ENCODE measurements around the gene ZDHHC19. TPM values are rescaled to one million over a fixed set of nuclear protein-coding genes. Genes with fewer than 3 reads are reported as not detected.

ZDHHC19 gene
- total and polyA plus RNA-seq, 10 donors, result 0.79 to 44.6 (median 7.1) TPM

GRCh38 chr3:196198081-196198675 is 13.0 kb downstream of the ZDHHC19 start:
- no peak overlapping the region for H3K27ac ChIP-seq
- peak; percentile 67 for DNase-seq
- H3K36me3 ChIP-seq, result no peaks in the 10 kb centered on the region
- 83 to 94% (median 87%) methylated on average over 10 to 15 of the region's 15 CpGs for WGBS, 5 donors
- no peak overlapping the region for H3K4me3 ChIP-seq
- intact Hi-C loops (cut with DNase I; ENCODE audit: low total_unique reads), result no loop called here
- peaks cover 0 to 51% (median 26%) of the 10 kb centered on the region in 6 donors for H3K4me1 ChIP-seq
- no peaks in the 10 kb centered on the region for H3K9me3 ChIP-seq
- H3K27me3 ChIP-seq (replicated peaks in 1 of 7), result no peaks in the 10 kb centered on the region
- no peak for TF ChIP-seq CTCF (IDR thresholded peaks at IDR 0.05 in 8 of 11, conservative IDR thresholded peaks at IDR 0.05 in 3 of 11)
- TF ChIP-seq POLR2AphosphoS5 (IDR thresholded peaks at IDR 0.05), result no peak
- no peak for TF ChIP-seq POLR2A (IDR thresholded peaks at IDR 0.05)

- peaks cover 2 to 51% (median 27%) of the 10 kb centered on the region in 6 donors for H3K4me1 ChIP-seq
- DNase-seq, result peak; percentile 76
- no peak for TF ChIP-seq POLR2AphosphoS5 (IDR thresholded peaks at IDR 0.05)
- TF ChIP-seq POLR2A (IDR thresholded peaks at IDR 0.05), result no peak
- no peak for TF ChIP-seq CTCF (IDR thresholded peaks at IDR 0.05 in 8 of 11, conservative IDR thresholded peaks at IDR 0.05 in 3 of 11)
- H3K4me3 ChIP-seq, result no peak overlapping the region
- no peaks in the 10 kb centered on the region for H3K36me3 ChIP-seq
- intact Hi-C loops (cut with DNase I; ENCODE audit: low total_unique reads), result loop anchor here (2.0 kb wide), 1 partner anchor 125 kb away; no protein-coding TSS in a partner anchor
- no peak overlapping the region for H3K27ac ChIP-seq
- H3K9me3 ChIP-seq, result no peaks in the 10 kb centered on the region
- WGBS, 5 donors, result 87 to 92% (median 89%) methylated on average over 14 to 17 of the region's 17 CpGs
- H3K27me3 ChIP-seq (replicated peaks in 1 of 7), result no peaks in the 10 kb centered on the region
These were observed 13.7 kb downstream of the ZDHHC19 start for GRCh38 chr3:196197524-196197923.

GRCh38 chr3:196195664-196196265 is 15.4 kb downstream of the ZDHHC19 start:
- DNase-seq, result peak; percentile 72
- intact Hi-C loops (cut with DNase I; ENCODE audit: low total_unique reads), result loop anchor here (2.0 kb wide), 1 partner anchor 123 kb away; no protein-coding TSS in a partner anchor
- Histone ChIP-seq H3K36me3 (no peaks in the 10 kb centered on the region), H3K4me3 (no peak overlapping the region), H3K9me3 (no peaks in the 10 kb centered on the region), H3K27me3 (replicated peaks in 1 of 7) (no peaks in the 10 kb centered on the region), H3K4me1 (peaks cover 6 to 62% (median 39%) of the 10 kb centered on the region in 6 donors), H3K27ac (peak overlapping the region in 2 of 8 donors; percentile 42 to 93)
- 81 to 92% (median 88%) methylated on average over 10 to 14 of the region's 14 CpGs for WGBS, 5 donors
- TF ChIP-seq CTCF (IDR thresholded peaks at IDR 0.05 in 8 of 11, conservative IDR thresholded peaks at IDR 0.05 in 3 of 11) (no peak), POLR2A (IDR thresholded peaks at IDR 0.05) (no peak), POLR2AphosphoS5 (IDR thresholded peaks at IDR 0.05) (no peak)

- peak overlapping the region in 6 of 8 donors; percentile 88 to 93 (median 90) for H3K27ac ChIP-seq
- 74 to 88% (median 80%) methylated on average over 3 to 5 of the region's 5 CpGs for WGBS, 5 donors
- intact Hi-C loops (cut with DNase I; ENCODE audit: low total_unique reads), result no loop called here
These were observed 16.7 kb downstream of the ZDHHC19 start for GRCh38 chr3:196194542-196194915.

More at GRCh38 chr3:196194542-196194915, 16.7 kb downstream of the ZDHHC19 start:
- Histone ChIP-seq H3K27me3 (replicated peaks in 1 of 7) (no peaks in the 10 kb centered on the region), H3K36me3 (no peaks in the 10 kb centered on the region), H3K4me1 (peaks cover 6 to 62% (median 39%) of the 10 kb centered on the region in 6 donors), H3K4me3 (no peak overlapping the region), H3K9me3 (no peaks in the 10 kb centered on the region)
- DNase-seq, result peak; percentile 76
- TF ChIP-seq CTCF (IDR thresholded peaks at IDR 0.05 in 8 of 11, conservative IDR thresholded peaks at IDR 0.05 in 3 of 11) (no peak), POLR2A (IDR thresholded peaks at IDR 0.05) (no peak), POLR2AphosphoS5 (IDR thresholded peaks at IDR 0.05) (no peak)
